Calu3 (cell line): ENCODE data around the gene CLTCL1. TPM values are rescaled to one million over a fixed set of nuclear protein-coding genes. Genes with fewer than 3 reads are reported as not detected.
"Not testable (repeated sequence)": the region's sequence is repeated elsewhere in the genome, so short reads cannot be mapped to it uniquely, and the experiment has no call there.

Source experiments
- BruUV-seq: library from RNA; stranded (reverse); fragments of 400-500 nt; replicated peaks from 2 replicates; lab custom pipeline; 2021; lab: Mats Ljungman, UMichigan
- CTCF ChIA-PET: fragments of 300-600 bp; sonication (Branson Sonifier 250); formaldehyde crosslinking; loops from one replicate; lab custom pipeline; 2022; ENCODE audit warnings: antibody characterized with exemption; lab: Charles Lee
- DNase-seq: peaks from one replicate; pipeline ENCODE4 v3.0.0; 2022
- H3K27ac Mint-ChIP-seq: one replicate; pipeline ENCODE4 v1.8.0; 2022; ENCODE audit warnings: mixed read lengths; ENCODE audit not compliant: unreplicated experiment
- H3K27me3 Mint-ChIP-seq: one replicate; pipeline ENCODE4 v1.8.0; 2022; ENCODE audit warnings: mixed read lengths; ENCODE audit not compliant: unreplicated experiment
- H3K36me3 Mint-ChIP-seq: one replicate; pipeline ENCODE4 v1.8.0; 2022; ENCODE audit warnings: mild to moderate bottlenecking, moderate library complexity, mixed read lengths; ENCODE audit not compliant: insufficient read depth, unreplicated experiment
- H3K4me1 Mint-ChIP-seq: one replicate; pipeline ENCODE4 v1.8.0; 2022; ENCODE audit warnings: mild to moderate bottlenecking, low read depth, mixed read lengths; ENCODE audit not compliant: unreplicated experiment
- H3K4me3 Mint-ChIP-seq: one replicate; pipeline ENCODE4 v1.8.0; 2022; ENCODE audit warnings: mild to moderate bottlenecking, low read depth, moderate library complexity, mixed read lengths; ENCODE audit not compliant: unreplicated experiment
- H3K9me3 Mint-ChIP-seq: one replicate; pipeline ENCODE4 v1.8.0; 2022; ENCODE audit warnings: low read depth, mixed read lengths; ENCODE audit not compliant: unreplicated experiment
- CTCF ChIP-seq: fragments of 200-600 bp; IDR thresholded peaks from one replicate; pipeline ENCODE4 v1.8.0; 2022; ENCODE audit warnings: antibody characterized with exemption; ENCODE audit not compliant: unreplicated experiment
- intact Hi-C: fragments of 100-400 bp; cut with micrococcal nuclease; formaldehyde crosslinking; loops from one replicate; pipeline ENCODE4 v1.10.0; 2022; ENCODE audit not compliant: unreplicated experiment
- total RNA-seq: library from RNA; stranded (reverse); gene quantifications from 2 replicates; pipeline ENCODE4 v1.2.3, GENCODE V29; 2022

CLTCL1 gene
- total RNA-seq, 1 experiment from 2014 or later, result 2.9 TPM

DNA sequence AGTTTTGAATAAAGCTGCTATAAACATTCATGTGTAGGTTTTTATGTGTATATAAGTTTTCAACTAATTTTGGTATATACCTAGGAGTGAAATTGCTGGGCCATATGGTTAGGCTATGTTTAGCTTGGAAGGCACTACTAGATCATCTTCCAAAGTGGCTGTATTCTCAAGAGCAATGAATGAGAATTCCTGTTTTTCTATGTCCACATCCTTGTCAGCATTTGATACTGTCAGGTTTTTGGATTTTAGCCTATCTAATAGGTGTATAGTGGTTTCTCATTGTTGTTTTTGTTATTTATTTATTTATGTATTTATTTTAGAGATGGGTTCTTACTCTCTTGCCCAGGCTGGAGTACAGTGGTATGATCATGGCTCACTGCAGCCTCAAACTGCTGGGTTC is 26.3 kb upstream of the CLTCL1 start:
- CTCF ChIA-PET, result no interaction called here
- DNase-seq, result no peak
- Mint-ChIP-seq H3K9me3 (peaks cover 11% of the 10 kb centered on the region), H3K27me3 (no peaks in the 10 kb centered on the region), H3K27ac (no peak overlapping the region), H3K4me3 (no peak overlapping the region), H3K36me3 (no peaks in the 10 kb centered on the region), H3K4me1 (no peaks in the 10 kb centered on the region)
- no peak for TF ChIP-seq CTCF
- intact Hi-C loops, result no loop called here
- no TSS peak for BruUV-seq

GRCh38 chr22:19307872-19308271 is 16.4 kb upstream of the CLTCL1 start:
- intact Hi-C loops, result no loop called here
- no peaks in the 10 kb centered on the region for H3K27me3 Mint-ChIP-seq
- H3K9me3 Mint-ChIP-seq, result no peaks in the 10 kb centered on the region
- no peak overlapping the region for H3K27ac Mint-ChIP-seq
- H3K4me1 Mint-ChIP-seq, result no peaks in the 10 kb centered on the region
- DNase-seq, result no peak
- H3K4me3 Mint-ChIP-seq, result no peak overlapping the region
- TF ChIP-seq CTCF, result no peak
- CTCF ChIA-PET, result no interaction called here
- no TSS peak for BruUV-seq
- H3K36me3 Mint-ChIP-seq, result no peaks in the 10 kb centered on the region

DNA sequence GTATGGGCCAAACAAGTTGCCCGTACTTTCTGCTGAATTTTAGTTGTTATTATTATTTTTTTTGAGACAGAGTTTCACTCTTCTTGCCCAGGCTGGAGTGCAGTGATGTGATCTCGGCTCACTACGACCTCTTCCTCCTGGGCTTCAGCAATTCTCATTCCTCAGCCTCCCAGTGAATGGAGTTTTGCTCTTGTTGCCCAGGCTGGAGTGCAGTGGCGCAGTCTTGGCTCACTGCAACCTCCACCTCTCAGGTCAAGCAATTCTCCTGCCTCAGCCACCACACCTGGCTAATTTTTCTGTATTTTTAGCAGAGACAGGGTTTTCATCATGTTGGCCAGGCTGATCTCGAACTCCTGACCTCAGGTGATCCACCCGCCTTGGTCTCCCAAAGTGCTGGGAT is 15.0 kb upstream of the CLTCL1 start:
- H3K27me3 Mint-ChIP-seq, CTCF ChIA-PET, intact Hi-C loops, H3K4me3 Mint-ChIP-seq, H3K9me3 Mint-ChIP-seq, H3K36me3 Mint-ChIP-seq, DNase-seq, H3K4me1 Mint-ChIP-seq, BruUV-seq, H3K27ac Mint-ChIP-seq: not testable (repeated sequence)

DNA sequence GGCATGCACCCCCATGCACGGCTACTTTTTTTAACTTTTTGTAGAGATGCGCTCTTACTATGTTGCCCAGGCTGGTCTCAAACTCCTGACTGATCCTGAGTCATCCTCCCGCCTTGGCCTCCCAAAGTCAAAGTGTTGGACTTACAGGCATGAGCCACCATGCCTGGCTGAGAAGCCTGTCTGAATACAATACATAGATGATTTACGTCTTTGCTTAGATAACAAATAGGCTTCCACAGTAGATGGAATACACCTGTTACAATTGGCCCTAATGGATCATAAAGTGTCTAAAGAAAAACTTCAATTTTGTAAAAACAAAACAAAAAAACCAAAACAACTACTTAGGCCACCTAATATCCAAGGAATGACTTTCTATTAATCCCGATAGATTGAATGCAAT is 13.0 kb upstream of the CLTCL1 start:
- Mint-ChIP-seq H3K9me3 (no peaks in the 10 kb centered on the region), H3K27me3 (no peaks in the 10 kb centered on the region), H3K4me1 (no peaks in the 10 kb centered on the region), H3K36me3 (no peaks in the 10 kb centered on the region), H3K4me3 (no peak overlapping the region), H3K27ac (no peak overlapping the region)
- no peak for TF ChIP-seq CTCF
- intact Hi-C loops, result loop anchor here (5.0 kb wide), 1 partner anchor 328 kb away; no protein-coding TSS in a partner anchor
- no peak for DNase-seq
- CTCF ChIA-PET, result no interaction called here
- no TSS peak for BruUV-seq

- Mint-ChIP-seq H3K27ac (no peak overlapping the region), H3K9me3 (no peaks in the 10 kb centered on the region), H3K4me3 (no peak overlapping the region), H3K36me3 (no peaks in the 10 kb centered on the region), H3K4me1 (no peaks in the 10 kb centered on the region), H3K27me3 (no peaks in the 10 kb centered on the region)
- intact Hi-C loops, result loop anchor here (5.0 kb wide), 1 partner anchor 329 kb away; no protein-coding TSS in a partner anchor
- no TSS peak for BruUV-seq
- CTCF ChIA-PET, result no interaction called here
- no peak for DNase-seq
- TF ChIP-seq CTCF, result no peak
Observed at GRCh38 chr22:19303785-19304184, 12.3 kb upstream of the CLTCL1 start.
